ENCODE results near the gene TNS3. TPM values are rescaled to one million over a fixed set of nuclear protein-coding genes. Genes with fewer than 3 reads are reported as not detected.

TNS3 gene
- total RNA-seq, 1 experiment from 2014 or later, result 147 TPM

DNA sequence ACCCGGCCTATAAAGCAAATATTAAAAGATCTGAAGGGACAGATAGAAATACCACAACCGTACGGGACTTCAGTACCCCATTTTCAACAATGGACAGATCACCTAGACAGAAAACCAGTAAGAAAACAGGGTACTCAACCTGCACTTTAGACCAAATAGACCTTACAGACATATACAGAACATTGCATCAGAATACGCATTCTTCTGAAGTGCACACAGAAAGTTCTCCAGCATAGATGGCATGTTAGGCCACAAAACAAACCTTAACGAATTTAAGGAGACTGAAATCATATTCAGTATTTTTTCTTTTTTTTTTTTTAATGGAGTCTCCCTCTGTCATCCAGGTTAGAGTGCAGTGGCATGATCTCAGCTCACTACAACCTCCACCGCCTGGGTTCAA, 151.5 kb downstream of the TNS3 start:
- DNase-seq (ENCODE audit: low spot score), result no peak

- DNase-seq (ENCODE audit: low spot score), result no peak
Measured at GRCh38 chr7:47428768-47429472, 153.0 kb downstream of the TNS3 start.

GRCh38 chr7:47428052-47428767, 153.7 kb downstream of the TNS3 start:
- no peak for DNase-seq (ENCODE audit: low spot score)

DNA sequence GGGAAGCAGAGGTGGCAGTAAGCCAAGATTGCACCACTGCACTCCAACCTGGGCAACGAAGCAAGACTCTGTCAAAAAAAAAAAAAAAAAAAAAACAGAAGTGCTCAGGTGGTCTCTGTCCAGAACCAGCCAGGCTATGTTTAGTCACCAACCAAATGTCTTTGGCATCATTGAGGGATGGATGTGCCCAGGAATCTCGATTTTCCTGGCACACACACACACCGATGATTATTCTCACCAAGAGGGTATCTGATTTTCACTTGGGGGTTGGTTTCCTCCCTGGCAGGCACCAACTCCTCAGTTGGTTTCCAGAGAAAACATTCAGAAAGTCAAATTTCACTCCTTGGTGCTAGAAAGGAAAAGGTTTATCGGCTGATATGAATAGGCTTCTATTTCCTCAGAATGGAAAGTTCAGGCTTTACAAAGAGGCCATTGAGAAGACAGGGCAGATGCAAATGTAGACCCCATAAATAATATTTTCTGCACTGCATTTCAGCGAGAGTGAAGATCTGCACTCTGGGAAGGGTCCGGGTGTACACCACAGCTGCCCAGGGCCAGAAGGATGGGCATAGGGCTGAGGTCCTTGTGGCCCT, 154.8 kb downstream of the TNS3 start:
- no peak for DNase-seq (ENCODE audit: low spot score)

DNA sequence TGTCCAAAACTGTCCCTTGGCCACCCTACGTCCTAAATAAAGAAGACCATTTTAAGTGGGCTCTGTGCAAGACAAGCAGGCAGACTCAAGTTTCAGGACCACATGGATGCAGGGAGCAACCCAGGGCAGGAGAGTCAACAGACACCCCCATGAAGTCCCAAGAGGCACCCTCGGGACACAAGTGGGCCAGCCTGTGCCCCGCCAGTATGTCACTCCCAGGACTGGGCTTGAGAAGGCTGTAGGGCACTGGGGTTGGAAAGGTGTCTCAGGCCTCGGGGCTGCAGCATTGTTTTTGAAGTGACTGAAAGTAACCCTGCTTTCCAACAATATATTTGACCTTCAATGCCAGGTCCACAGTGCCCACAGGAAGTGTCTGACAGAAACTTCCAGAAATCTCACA, 157.4 kb downstream of the TNS3 start:
- DNase-seq (ENCODE audit: low spot score), result no peak

DNA sequence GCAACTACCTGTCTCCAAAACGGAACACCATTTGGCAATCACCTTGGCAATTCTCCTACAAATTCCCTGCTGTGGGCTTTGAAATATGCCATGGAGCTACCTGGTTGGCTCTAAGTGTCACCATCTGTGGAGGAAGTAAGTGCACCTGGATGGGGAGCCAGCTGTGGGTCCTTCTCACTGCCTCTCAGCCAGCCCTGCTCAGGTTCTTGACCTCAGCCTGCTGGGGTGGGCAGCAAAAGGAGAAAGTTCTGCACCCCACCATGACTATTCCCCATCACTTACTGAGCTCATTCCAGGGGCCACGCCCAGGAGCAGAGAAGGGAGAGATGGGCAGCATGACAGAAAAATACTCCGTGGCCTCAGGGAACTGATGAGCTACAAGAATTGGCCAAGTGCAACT, 158.7 kb downstream of the TNS3 start:
- no peak for DNase-seq (ENCODE audit: low spot score)

DNA sequence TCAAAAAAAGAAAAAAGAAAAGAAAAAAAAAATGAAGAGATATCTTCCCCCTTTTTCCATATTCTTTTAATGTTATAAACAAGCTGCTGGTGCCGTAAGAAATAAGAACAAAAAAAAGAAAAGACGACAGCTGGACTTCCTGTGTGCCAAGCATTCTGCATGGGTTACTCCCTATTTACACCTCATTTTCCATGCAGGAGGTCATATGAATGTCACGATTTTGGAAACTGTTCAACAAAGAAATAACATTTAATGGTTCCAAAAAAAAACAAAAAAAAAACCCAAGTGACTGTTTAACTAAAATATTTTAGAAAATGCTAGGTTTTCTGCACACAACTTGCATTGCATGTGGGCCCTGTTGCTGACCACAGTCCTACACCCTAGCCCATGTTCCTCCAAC, 159.3 kb downstream of the TNS3 start:
- DNase-seq (ENCODE audit: low spot score), result no peak

GRCh38 chr7:47421456-47421855, 160.5 kb downstream of the TNS3 start:
- DNase-seq (ENCODE audit: low spot score), result no peak

DNA sequence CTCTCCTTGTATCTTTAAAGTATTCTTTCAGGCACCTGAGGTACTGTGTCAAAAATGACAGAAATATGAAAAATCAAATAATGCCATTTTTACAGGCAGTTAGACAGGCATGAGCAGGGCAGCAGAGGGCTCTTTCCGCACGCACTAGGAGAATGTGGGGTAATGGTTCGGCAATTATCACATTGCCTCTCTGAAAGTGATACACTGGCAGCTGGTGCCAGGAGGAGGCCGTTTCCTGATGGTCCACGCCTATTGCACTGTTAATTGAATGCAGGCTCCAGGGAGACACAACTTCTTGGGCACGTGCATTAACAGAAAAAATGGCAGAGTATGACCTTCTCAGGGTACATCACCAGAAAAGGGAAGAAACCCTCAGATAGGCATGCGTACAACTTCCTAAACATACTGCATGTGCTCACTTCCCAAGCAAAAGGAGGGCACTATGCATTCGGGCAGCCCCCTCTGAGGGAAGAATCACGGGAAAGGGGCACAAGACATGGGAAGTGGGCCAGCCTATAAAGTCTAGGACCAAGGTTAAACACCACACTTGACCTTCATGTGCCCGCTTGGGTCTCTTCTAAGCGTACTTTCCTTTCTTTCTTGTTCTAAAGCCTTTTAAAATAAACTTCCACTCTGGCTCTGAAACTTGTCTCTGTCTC, 161.7 kb downstream of the TNS3 start:
- DNase-seq (ENCODE audit: low spot score), result no peak

DNA sequence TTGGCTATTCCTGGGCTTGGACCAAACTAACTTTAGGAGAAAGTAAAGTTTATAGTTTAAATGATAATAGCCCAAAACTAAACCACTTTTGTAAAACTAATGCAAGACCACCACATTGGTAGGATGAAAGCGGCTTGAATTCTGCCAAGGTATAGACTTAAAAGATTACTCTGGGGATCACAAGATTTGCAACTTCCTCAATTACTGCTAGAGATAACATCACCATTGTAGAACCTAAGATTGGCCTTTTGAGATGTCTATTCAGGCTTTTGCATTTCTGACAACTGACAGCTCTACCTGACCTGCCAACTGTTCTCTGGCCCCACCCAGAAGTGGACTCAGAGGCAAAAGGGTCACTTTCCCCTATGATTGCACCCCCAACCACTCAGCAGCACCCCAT, 162.4 kb downstream of the TNS3 start:
- no peak for DNase-seq (ENCODE audit: low spot score)

- no peak for DNase-seq (ENCODE audit: low spot score)
Measured at GRCh38 chr7:47418601-47419309, 163.2 kb downstream of the TNS3 start.

DNA sequence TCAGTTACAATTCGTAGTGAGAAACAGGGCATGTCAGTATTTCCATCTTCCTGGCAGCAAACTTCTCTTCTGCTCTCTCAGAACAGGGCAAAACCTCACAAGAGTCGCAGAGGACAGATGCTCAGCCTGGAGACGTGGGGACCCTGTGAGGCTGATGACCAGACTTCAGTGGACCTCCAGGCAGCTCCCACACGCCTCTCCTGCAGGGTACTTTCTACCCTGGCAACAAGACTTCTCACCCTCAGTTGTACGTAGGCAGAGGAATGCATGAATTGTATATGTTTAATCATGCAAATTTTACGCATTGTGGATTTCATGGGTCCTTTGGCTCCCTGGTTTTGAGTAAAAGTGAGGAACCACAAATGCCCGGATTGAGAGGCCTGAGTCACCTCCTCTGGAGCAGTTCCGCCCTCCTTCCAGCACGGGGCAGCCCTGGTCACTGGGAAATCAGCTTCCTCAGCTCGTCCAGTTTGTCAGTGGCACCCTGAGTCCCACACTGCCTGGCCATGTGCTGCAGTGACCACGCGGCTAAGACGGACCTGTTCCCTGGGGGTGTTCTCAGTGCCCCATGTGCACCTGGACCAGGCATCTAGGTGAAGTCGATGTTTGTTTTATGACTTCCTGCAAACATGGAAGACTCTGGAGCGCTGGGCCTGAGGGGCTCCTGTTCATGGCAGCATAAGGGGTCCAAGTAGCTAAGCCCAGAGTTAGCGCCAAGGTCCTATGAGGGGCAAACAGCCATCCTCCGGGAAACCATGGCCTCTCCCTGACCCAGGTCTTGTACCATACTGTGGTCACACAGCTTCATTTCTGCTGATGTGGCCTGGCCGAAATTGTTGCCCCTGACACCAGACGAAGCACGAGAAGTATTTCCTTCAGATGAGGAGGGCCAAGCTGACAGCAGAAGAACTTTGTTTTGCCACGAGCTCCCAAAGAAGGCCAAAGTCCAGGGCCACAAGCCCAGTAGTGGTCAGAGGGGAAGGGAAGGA, 165.1 kb downstream of the TNS3 start:
- no peak for DNase-seq (ENCODE audit: low spot score)

DNA sequence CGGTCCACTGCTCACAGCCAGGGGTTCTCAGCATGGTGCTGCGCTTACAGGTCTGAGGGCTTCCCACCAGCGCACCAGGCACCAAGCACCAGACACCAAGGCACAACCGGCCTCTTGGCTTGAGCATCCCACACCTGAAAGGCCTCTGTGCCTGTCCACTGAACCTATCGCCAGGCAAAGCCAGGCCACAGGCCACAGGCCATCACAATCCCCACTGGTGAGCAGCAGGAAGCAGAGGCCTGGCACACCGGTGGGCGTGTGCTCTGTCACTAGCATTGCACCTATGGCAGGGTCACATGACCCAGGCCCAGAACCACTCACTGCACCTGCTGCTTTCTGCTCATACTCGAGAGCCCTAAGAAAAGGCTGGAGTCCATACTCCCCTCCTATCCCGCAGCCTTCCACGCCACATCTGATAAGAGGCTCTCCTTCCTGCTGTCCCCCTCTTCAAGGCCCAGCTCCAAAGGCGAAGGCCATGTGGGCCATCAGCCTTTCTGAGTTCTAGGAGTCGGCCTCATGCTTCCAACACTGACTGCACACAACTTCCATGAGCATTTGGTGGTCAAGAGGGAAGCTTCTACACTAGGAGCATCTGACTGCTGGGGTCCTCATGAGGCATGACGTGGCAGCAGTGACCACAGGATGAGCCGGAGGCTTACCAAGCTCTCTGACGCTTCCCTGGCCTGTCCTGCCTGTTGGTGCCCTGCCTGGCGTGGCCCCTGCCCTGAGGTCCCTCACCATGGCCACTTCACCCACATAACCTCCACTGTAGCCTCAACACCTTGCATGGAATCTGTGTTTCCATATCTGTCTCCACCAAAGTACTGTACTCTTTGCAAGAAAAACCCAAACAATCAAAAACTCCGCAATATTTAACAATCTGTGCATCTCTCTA, 166.3 kb downstream of the TNS3 start:
- no peak for DNase-seq (ENCODE audit: low spot score)

DNA sequence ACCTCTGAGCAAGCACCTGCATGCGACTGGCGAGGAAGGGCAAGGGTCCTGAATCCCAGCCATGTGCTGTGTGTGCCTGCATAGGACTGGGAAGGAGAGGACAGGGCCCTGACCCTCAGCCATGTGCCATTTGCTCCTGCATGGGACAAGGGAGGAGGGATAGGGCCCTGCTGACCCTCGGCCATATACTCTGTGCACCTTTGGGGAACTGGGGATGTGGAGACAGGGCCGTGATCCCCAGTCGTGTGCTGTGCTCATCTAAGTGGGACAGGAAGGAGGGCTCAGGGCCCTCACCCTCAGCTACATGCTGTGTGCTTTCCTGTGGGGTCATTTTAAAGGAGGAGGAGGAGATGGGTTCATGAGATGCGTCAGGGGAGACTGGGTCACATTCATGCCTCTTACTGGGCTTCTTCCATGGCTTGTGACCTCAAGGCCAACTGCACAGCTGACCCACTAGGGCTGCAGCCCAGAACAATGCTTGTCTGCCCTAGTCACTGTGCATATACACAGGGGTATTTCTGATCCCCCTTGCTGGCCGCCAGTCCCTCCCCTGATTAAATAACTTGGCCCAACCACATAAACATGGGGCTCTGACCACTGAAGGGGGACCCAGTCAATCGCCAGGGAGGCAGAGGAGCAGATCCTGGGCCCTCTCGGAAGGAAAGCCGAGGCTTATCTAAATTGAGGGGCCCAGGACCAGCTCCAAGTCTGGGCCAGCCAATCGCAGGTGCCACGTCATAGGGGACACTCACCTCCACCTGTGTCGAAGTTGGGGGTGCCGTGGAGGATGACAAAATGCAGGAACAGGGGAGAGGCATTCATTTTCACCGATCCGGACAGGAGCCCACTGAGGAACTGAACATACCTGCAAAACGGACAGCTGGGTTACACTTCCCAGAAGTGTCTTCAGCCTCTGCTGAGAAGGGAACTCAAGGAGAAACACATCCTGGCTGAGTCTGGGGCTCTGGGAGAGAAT, 167.3 kb downstream of the TNS3 start:
- DNase-seq (ENCODE audit: low spot score), result no peak

DNA sequence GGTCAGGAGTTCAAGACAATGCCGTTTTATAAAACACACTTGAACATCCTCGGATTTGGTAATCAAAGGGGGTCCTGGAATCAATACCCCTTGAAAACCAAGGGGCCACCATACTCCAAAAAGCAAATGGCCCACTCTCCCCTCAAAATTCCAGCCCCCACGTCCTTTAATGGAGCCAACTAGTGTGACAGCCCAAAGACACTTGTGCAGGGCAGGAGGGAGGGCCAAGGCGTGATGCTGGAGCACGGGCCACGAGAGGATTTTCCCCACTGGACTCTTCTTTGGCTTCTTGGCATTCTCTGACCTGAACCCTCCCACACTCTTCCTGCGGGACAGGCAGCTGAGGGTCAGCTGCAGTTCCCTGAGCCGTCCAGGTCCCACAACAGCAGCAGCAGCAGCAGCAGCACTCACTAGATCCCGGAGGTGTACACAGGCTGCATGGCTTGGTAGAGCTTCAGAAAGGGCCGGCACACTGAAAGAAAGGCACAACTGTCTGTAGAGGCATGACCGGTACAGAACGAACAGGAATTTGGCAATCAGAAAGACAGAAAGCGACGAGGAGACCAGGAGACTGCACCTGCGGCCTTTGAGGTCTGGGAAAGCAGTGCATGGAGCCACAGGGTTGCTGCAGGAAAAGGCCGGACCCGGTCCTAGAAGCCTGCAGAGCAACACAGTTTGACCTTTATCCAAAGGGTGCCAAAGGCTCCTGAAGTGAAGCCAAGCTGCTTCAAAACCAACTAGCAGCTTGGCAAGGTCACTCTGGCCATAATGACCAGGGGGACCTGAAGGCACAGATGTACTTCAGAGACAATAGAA, 168.2 kb downstream of the TNS3 start:
- DNase-seq (ENCODE audit: low spot score), result no peak

DNA sequence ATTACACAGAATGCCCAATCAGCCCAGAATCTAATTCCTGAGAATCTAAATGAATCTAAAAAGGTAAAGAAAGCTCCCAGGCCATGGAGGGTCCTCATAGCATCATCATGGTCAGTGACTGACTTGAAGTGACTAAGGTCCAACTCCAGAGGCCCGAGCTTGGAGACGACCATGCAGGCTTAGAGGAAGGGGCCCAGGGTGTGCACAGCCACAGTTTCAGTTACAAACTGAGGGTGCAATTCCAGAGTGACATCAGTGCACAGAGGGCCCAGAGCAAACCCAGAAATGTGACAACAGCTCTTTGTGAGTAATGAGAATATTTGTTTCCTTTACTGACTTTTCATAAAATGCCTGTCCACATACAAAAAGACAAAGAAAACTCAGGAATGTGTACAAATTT, 170.0 kb downstream of the TNS3 start:
- no peak for DNase-seq (ENCODE audit: low spot score)

DNA sequence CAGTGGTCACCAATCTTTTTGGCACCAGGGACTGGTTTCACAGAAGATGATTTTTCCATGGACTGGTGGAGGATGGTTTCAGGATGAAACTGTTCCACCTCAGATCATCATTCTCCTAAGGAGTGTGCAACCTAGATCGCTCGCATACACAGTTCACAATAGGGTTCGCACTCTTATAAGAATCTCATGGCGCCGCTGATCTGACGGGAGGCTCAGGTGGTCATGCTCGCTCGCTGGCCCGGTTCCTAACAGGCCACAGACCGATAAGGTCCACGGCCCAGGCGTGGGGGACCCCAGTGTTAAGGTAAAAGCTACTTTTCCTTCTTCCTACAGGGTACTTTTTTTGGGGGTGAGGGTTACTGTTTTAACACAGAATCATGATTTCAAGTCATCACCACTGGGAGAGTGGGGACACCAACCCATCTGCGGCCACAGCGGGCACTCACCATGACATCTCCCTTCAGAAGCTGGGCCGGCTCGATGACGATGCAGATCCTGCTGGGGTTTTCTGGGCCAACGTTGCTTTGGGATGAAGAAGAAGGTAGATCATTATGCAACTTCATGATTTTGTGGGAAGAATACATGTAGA, 170.5 kb downstream of the TNS3 start:
- DNase-seq (ENCODE audit: low spot score), result no peak
